Suprapubic skin (tissue), 4 donors: Measurements from ENCODE around the gene KMT2B. TPM values are rescaled to one million over a fixed set of nuclear protein-coding genes. Genes with fewer than 3 reads are reported as not detected.
A peak's percentile ranks its signal among the peaks of the same experiment; 100 is the strongest.

Experiments used
- DNase-seq, 2 donors: peaks; one replicate each; pipeline ENCODE4 v3.0.0-alpha.2; 2019; ENCODE audit warnings: low spot score in 2 of 2
- H3K27ac ChIP-seq: fragments of 200-600 bp; sonication (generic); one replicate; pipeline ENCODE4 v1.5.1; 2019
- H3K27me3 ChIP-seq: fragments of 200-600 bp; sonication (generic); one replicate; pipeline ENCODE4 v1.5.1; 2019
- H3K36me3 ChIP-seq: fragments of 200-600 bp; sonication (generic); one replicate; pipeline ENCODE4 v1.5.1; 2019
- H3K4me1 ChIP-seq: fragments of 200-600 bp; sonication (generic); one replicate; pipeline ENCODE4 v1.5.1; 2019
- H3K4me3 ChIP-seq: fragments of 200-600 bp; sonication (generic); one replicate; pipeline ENCODE4 v1.5.1; 2019; ENCODE audit warnings: mild to moderate bottlenecking
- H3K9me3 ChIP-seq: fragments of 200-600 bp; sonication (generic); one replicate; pipeline ENCODE4 v1.5.1; 2019
- CTCF ChIP-seq, 2 donors: fragments of 200-600 bp in 1 of 2; fragments of 450-650 bp in 1 of 2; sonication (generic) in 1 of 2; IDR thresholded peaks; one replicate each; pipeline ENCODE4 v1.5.1; 2016 to 2019; ENCODE audit warnings: antibody characterized with exemption in 2 of 2, mild to moderate bottlenecking in 1 of 2, moderate library complexity in 1 of 2
- EP300 ChIP-seq: sonication (generic); formaldehyde crosslinking; IDR thresholded peaks from one replicate; pipeline ENCODE4 v1.6.1; 2017; ENCODE audit warnings: antibody characterized with exemption
- POLR2A ChIP-seq, 2 donors: fragments of 450-650 bp; IDR thresholded peaks; one replicate each; pipeline ENCODE4 v1.6.1; 2017; ENCODE audit warnings: antibody characterized with exemption in 2 of 2, mild to moderate bottlenecking in 2 of 2, moderate library complexity in 2 of 2
- POLR2AphosphoS5 ChIP-seq, 3 donors: sonication (generic); formaldehyde crosslinking; IDR thresholded peaks; one replicate each; pipeline ENCODE4 v1.6.1; 2017; ENCODE audit warnings: antibody characterized with exemption in 3 of 3
- WGBS: methylation state at CpG from one replicate; pipeline ENCODE4 v1.1.5; 2018; 5-methylcytosine and 5-hydroxymethylcytosine counted together
- total RNA-seq, 4 donors: library from RNA; depleted of rRNA; stranded (reverse); fragments of >200 nt; gene quantifications; one replicate each; pipeline ENCODE4 v1.1.0, GENCODE V29; 2016

KMT2B gene
- total RNA-seq, 4 donors from 2014 or later: 31.2 to 66.8 (median 45.2) TPM

GRCh38 chr19:35777961-35778360 lies 60.2 kb downstream of the KMT2B start:
- Histone ChIP-seq H3K27ac (no peak overlapping the region), H3K36me3 (peaks cover 34% of the 10 kb centered on the region), H3K9me3 (no peaks in the 10 kb centered on the region), H3K4me3 (no peak overlapping the region), H3K4me1 (peaks cover 18% of the 10 kb centered on the region), H3K27me3 (no peaks in the 10 kb centered on the region)
- no peak for TF ChIP-seq POLR2A (IDR thresholded peaks at IDR 0.05)
- TF ChIP-seq POLR2AphosphoS5 (IDR thresholded peaks at IDR 0.05): no peak
- TF ChIP-seq EP300: no peak
- no peak for TF ChIP-seq CTCF (IDR thresholded peaks at IDR 0.05)
- WGBS: 96% methylated on average over 7 of the region's 7 CpGs
- peak in 1 of 2 donors; percentile 52 for DNase-seq

GRCh38 chr19:35779033-35779432 lies 61.2 kb downstream of the KMT2B start:
- Histone ChIP-seq H3K36me3 (peaks cover 34% of the 10 kb centered on the region), H3K4me1 (peaks cover 18% of the 10 kb centered on the region), H3K9me3 (no peaks in the 10 kb centered on the region), H3K4me3 (no peak overlapping the region), H3K27ac (no peak overlapping the region), H3K27me3 (no peaks in the 10 kb centered on the region)
- no peak for DNase-seq
- TF ChIP-seq POLR2A (IDR thresholded peaks at IDR 0.05) (no peak), EP300 (no peak), POLR2AphosphoS5 (IDR thresholded peaks at IDR 0.05) (no peak), CTCF (IDR thresholded peaks at IDR 0.05) (no peak)
- 90% methylated on average over 8 of the region's 8 CpGs for WGBS

- H3K36me3 ChIP-seq: peaks cover 44% of the 10 kb centered on the region
- H3K4me3 ChIP-seq: no peak overlapping the region
- 95% methylated on average over 13 of the region's 16 CpGs for WGBS
- no peak overlapping the region for H3K27ac ChIP-seq
- H3K4me1 ChIP-seq: peaks cover 13% of the 10 kb centered on the region
- no peaks in the 10 kb centered on the region for H3K9me3 ChIP-seq
- DNase-seq: no peak
- H3K27me3 ChIP-seq: no peaks in the 10 kb centered on the region
- no peak for TF ChIP-seq CTCF (IDR thresholded peaks at IDR 0.05)
- no peak for TF ChIP-seq POLR2A (IDR thresholded peaks at IDR 0.05)
- TF ChIP-seq POLR2AphosphoS5 (IDR thresholded peaks at IDR 0.05): no peak
- no peak for TF ChIP-seq EP300
These were observed 62.3 kb downstream of the KMT2B start for GRCh38 chr19:35780058-35780457.

- WGBS: 98% methylated on average over 9 of the region's 20 CpGs
- H3K9me3 ChIP-seq: no peaks in the 10 kb centered on the region
- TF ChIP-seq CTCF (IDR thresholded peaks at IDR 0.05) (no peak), EP300 (no peak), POLR2AphosphoS5 (IDR thresholded peaks at IDR 0.05) (no peak), POLR2A (IDR thresholded peaks at IDR 0.05) (no peak)
These were observed 62.9 kb downstream of the KMT2B start for GRCh38 chr19:35780717-35781116.

GRCh38 chr19:35781650-35782049 lies 63.8 kb downstream of the KMT2B start:
- no peaks in the 10 kb centered on the region for H3K9me3 ChIP-seq
- no peak overlapping the region for H3K4me3 ChIP-seq
- H3K27me3 ChIP-seq: no peaks in the 10 kb centered on the region
- TF ChIP-seq CTCF (IDR thresholded peaks at IDR 0.05) (no peak), EP300 (no peak), POLR2A (IDR thresholded peaks at IDR 0.05) (no peak), POLR2AphosphoS5 (IDR thresholded peaks at IDR 0.05) (no peak)
- DNase-seq: no peak
- no peak overlapping the region for H3K27ac ChIP-seq
- WGBS: 87% methylated on average over 9 of the region's 9 CpGs
- H3K36me3 ChIP-seq: peaks cover 53% of the 10 kb centered on the region
- H3K4me1 ChIP-seq: no peaks in the 10 kb centered on the region

More at GRCh38 chr19:35780717-35781116, 62.9 kb downstream of the KMT2B start:
- Histone ChIP-seq H3K27ac (no peak overlapping the region), H3K36me3 (peaks cover 48% of the 10 kb centered on the region), H3K4me1 (peaks cover 9% of the 10 kb centered on the region), H3K27me3 (no peaks in the 10 kb centered on the region), H3K4me3 (no peak overlapping the region)
- DNase-seq: peak in 1 of 2 donors; percentile 59
